Duodenal mucosa (tissue), 2 donors: ENCODE data around the gene THY1.

Experiments used
- H3K27ac ChIP-seq: one replicate; pipeline ENCODE4 v1.7.0; 2013; ENCODE audit warnings: low read depth, low read length
- H3K27me3 ChIP-seq, 2 donors: one replicate each; pipeline ENCODE4 v1.7.0; 2013; ENCODE audit warnings: low read length in 2 of 2, control low read depth in 1 of 2; ENCODE audit not compliant: insufficient read depth in 2 of 2, control insufficient read depth in 1 of 2
- H3K36me3 ChIP-seq, 2 donors: one replicate each; pipeline ENCODE4 v1.7.0; 2013; ENCODE audit warnings: low read length in 2 of 2, control low read depth in 1 of 2; ENCODE audit not compliant: insufficient read depth in 2 of 2, control insufficient read depth in 1 of 2
- H3K4me1 ChIP-seq, 2 donors: one replicate each; pipeline ENCODE4 v1.7.0; 2013; ENCODE audit warnings: low read length in 2 of 2, control low read depth in 1 of 2; ENCODE audit not compliant: insufficient read depth in 2 of 2, control insufficient read depth in 1 of 2
- H3K4me3 ChIP-seq, 2 donors: one replicate each; pipeline ENCODE4 v1.7.0; 2013; ENCODE audit warnings: low read length in 2 of 2, low read depth in 1 of 2
- H3K9ac ChIP-seq, 2 donors: one replicate each; pipeline ENCODE4 v1.7.0; 2013; ENCODE audit warnings: low read length in 2 of 2, low read depth in 1 of 2
- H3K9me3 ChIP-seq, 2 donors: one replicate each; pipeline ENCODE4 v1.7.0; 2013; ENCODE audit warnings: low read length in 2 of 2, control low read depth in 1 of 2; ENCODE audit not compliant: control insufficient read depth in 1 of 2

THY1 gene

GRCh38 chr11:119431523-119431922 lies 8.6 kb upstream of the THY1 start:
- peaks cover 0 to 3% of the 10 kb centered on the region in 2 donors for H3K4me1 ChIP-seq
- H3K27ac ChIP-seq = no peak overlapping the region
- no peaks in the 10 kb centered on the region for H3K9me3 ChIP-seq
- H3K9ac ChIP-seq = no peak overlapping the region
- no peaks in the 10 kb centered on the region for H3K36me3 ChIP-seq
- no peak overlapping the region for H3K4me3 ChIP-seq
- peaks cover 0 to 12% of the 10 kb centered on the region in 2 donors for H3K27me3 ChIP-seq

DNA sequence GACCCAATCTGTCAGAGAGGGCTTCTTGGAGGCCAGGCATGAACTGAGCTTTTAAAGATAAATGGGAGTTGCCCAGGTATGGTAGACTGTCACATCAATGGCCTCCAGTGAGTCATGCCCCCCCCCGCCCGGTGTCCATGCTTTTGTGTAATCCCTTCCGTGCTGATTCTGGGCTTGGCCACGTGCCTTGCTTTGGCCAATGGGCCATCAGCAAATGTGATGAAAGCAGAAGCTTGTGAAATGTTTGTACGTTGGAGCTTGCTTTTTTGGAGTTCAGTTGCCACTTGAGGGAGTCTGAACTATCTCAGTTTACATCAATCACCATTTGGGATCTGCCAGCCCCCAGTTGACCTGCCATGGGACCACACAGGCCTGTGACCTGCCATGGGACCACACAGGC lies 4.3 kb upstream of the THY1 start:
- H3K9ac ChIP-seq = no peak overlapping the region
- H3K27ac ChIP-seq = no peak overlapping the region
- H3K36me3 ChIP-seq = no peaks in the 10 kb centered on the region
- H3K4me1 ChIP-seq = no peaks in the 10 kb centered on the region
- no peaks in the 10 kb centered on the region for H3K9me3 ChIP-seq
- H3K27me3 ChIP-seq = peaks cover 13 to 37% of the 10 kb centered on the region in 2 donors
- H3K4me3 ChIP-seq = no peak overlapping the region

DNA sequence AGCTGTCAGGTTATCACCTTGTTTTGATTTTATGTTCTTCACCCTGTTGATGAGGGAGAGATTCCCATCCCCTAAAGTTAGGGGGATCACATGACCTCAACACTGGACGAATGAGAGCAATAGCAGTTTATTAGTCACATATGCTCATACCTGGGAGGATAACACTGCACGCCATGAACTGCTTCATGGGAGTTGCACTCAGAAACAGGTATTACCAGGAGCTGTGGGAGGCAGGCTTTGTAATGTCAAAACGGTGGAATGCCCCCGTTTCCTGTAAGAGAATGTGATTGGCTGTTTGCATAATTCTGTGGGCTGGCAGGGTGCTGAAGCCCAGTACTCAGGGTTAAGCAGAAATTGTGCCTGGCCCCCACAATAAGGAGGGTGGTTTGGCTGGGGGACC lies 3.2 kb upstream of the THY1 start:
- Histone ChIP-seq H3K36me3 (no peaks in the 10 kb centered on the region), H3K9ac (no peak overlapping the region), H3K4me1 (no peaks in the 10 kb centered on the region), H3K27ac (no peak overlapping the region), H3K4me3 (no peak overlapping the region), H3K27me3 (peaks cover 21 to 49% of the 10 kb centered on the region in 2 donors), H3K9me3 (no peaks in the 10 kb centered on the region)

GRCh38 chr11:119424775-119425174 lies 1.8 kb upstream of the THY1 start:
- Histone ChIP-seq H3K4me1 (no peaks in the 10 kb centered on the region), H3K9ac (no peak overlapping the region), H3K9me3 (no peaks in the 10 kb centered on the region), H3K36me3 (no peaks in the 10 kb centered on the region), H3K4me3 (no peak overlapping the region), H3K27me3 (peaks cover 26 to 49% of the 10 kb centered on the region in 2 donors), H3K27ac (no peak overlapping the region)

DNA sequence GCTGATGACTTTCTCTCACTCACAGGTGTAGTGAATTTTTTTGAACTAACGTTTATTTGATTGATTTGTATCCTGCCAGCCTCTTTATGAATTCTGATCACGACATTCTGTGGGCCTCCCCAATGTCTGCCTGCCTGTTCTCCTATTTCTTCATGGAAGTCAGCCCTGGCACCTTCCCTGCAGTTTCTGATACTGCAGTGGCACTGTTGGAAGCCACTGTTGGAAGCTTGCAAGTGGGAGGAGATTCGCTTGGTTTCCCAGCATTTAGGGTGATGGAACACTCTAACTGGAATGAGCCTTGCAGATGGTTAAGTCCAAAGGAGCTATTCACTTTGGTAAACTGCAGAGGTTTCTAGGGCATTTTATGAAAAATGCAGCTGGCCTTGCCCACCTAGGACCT lies 1.3 kb upstream of the THY1 start:
- Histone ChIP-seq H3K36me3 (no peaks in the 10 kb centered on the region), H3K9ac (no peak overlapping the region)

GRCh38 chr11:119423509-119424254 lies 710 bp upstream of the THY1 start:
- no peaks in the 10 kb centered on the region for H3K4me1 ChIP-seq
- no peak overlapping the region for H3K27ac ChIP-seq
- peaks cover 26 to 46% of the 10 kb centered on the region in 2 donors for H3K27me3 ChIP-seq
- H3K9ac ChIP-seq = no peak overlapping the region
- peak overlapping the region in 1 of 2 donors; percentile 3 for H3K4me3 ChIP-seq
- no peaks in the 10 kb centered on the region for H3K36me3 ChIP-seq
- H3K9me3 ChIP-seq = no peaks in the 10 kb centered on the region

More for the DNA sequence above, 1.3 kb upstream of the THY1 start:
- Histone ChIP-seq H3K27ac (no peak overlapping the region), H3K4me3 (no peak overlapping the region), H3K9me3 (no peaks in the 10 kb centered on the region), H3K27me3 (peaks cover 26 to 46% of the 10 kb centered on the region in 2 donors), H3K4me1 (no peaks in the 10 kb centered on the region)

DNA sequence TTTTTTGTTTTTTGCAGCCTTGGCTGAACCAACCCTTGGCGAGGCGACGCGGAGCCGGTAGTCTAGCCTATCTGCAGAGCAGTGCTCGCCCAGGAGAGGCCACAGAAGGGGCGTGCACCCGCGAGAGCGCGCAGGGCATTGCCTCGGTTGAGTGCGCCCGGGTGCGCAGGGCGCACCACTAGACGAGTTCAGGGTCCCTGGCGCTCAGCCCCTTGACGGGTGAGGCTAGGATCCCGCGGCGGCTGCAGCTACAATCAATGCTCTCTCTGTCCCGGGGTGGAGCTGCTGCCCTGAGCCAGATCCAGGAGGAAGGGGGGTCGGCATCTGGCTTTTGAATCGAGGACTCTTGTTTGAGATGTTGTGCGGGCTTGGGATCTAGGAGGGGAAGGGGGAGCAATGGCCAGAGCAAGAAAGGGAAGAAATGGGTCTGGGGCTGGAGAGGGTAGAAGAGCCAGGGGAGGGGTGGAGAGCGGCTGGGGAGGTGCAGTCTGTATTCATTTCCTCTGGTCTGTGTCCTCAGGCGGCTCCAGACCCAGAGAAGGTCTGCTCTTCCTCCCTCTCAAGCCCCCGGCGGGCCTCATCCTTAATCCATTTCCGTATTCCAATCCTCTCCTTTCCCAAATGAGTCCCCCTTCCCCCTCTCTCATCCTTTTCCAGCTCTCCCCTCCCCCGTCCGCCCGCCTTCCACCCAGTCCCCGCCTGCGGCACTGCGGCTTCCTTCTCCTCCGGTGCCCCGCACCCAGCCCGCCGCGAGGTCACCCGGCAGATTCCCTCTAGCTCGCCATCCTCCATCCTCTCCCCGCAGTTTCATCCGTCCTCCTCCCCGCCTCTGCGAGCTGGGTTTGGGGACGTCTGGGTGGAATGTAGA lies 797 bp downstream of the THY1 start:
- Histone ChIP-seq H3K4me3 (peak overlapping the region; percentile 52 to 57), H3K4me1 (no peaks in the 10 kb centered on the region), H3K27ac (peak overlapping the region; percentile 8), H3K36me3 (no peaks in the 10 kb centered on the region), H3K9ac (no peak overlapping the region), H3K9me3 (no peaks in the 10 kb centered on the region), H3K27me3 (peaks cover 26 to 42% of the 10 kb centered on the region in 2 donors)

DNA sequence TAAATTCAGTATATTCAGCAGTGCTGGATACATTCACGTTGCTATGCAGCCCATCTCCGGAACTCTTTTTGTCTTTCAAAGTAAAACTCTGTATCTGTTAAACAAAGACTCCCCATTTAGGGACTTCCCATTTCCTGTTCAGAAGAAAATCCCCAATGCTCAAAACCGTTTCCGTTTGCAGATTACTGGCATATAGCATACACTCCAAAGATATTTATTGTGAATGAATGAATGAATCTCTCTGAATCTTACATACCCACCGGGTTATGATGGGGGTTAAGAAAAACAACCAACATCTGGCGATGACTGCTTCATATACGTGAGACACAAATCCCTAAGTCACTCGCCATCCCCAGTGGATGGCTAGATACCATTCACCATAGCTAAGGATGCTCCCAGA lies 1.6 kb downstream of the THY1 start:
- Histone ChIP-seq H3K27me3 (peaks cover 26 to 42% of the 10 kb centered on the region in 2 donors), H3K36me3 (no peaks in the 10 kb centered on the region), H3K4me3 (peak overlapping the region; percentile 52 to 57), H3K9me3 (no peaks in the 10 kb centered on the region), H3K9ac (no peak overlapping the region), H3K4me1 (no peaks in the 10 kb centered on the region), H3K27ac (no peak overlapping the region)

DNA sequence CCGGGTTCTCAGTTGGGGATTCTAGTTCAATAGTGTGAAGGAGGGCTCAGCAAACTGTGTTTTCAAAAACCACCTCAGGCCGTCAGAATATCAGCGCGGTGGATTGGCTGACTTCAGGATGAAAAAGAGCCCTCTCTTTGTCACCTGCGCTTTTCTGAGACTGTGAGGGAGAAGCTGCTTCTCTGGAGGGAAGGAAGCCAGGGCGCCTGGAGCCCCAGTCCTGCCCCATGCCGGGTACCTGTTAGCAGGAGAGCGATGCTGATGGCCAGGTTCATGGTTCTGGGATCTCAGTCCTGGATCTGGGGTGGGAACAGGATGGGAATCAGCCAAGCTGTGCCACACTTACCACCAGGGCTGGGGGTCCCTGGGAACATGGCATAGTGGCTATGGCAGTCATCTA lies 2.3 kb downstream of the THY1 start:
- no peak overlapping the region for H3K9ac ChIP-seq

DNA sequence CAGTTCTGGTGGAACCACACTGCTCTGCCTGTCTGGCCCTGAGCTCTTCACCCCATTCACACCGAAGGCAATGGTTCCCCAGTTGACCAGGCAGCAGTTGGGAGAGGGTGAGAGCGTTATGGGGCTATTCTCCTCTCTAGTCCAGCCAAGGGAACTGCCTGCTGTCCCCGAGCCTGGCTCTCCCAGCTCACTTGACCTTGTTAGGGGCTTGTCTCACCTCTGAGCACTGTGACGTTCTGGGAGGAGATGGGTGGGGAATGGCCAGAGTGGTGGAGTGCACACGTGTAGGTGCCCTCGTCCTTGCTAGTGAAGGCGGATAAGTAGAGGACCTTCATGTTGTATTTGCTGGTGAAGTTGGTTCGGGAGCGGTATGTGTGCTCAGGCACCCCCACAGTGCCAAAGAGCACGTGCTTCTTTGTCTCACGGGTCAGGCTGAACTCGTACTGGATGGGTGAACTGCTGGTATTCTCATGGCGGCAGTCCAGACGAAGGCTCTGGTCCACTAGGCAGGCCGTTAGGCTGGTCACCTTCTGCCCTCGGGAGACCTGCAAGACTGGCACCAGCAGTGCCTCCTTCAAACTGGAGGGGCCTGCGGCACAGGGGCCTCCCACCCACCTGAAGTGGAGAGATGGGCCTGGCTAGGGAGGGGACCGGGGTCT lies 3.0 kb downstream of the THY1 start:
- no peak overlapping the region for H3K4me3 ChIP-seq
- H3K36me3 ChIP-seq = no peaks in the 10 kb centered on the region
- H3K27ac ChIP-seq = no peak overlapping the region
- H3K4me1 ChIP-seq = no peaks in the 10 kb centered on the region
- no peaks in the 10 kb centered on the region for H3K9me3 ChIP-seq
- no peak overlapping the region for H3K9ac ChIP-seq
- peaks cover 26 to 41% of the 10 kb centered on the region in 2 donors for H3K27me3 ChIP-seq

More for the DNA sequence above, 2.3 kb downstream of the THY1 start:
- Histone ChIP-seq H3K4me1 (no peaks in the 10 kb centered on the region), H3K27me3 (peaks cover 26 to 42% of the 10 kb centered on the region in 2 donors), H3K36me3 (no peaks in the 10 kb centered on the region), H3K27ac (no peak overlapping the region), H3K9me3 (no peaks in the 10 kb centered on the region), H3K4me3 (no peak overlapping the region)
